Esophagus squamous epithelium (tissue), 5 donors: Measurements from ENCODE around the gene B4GALNT2. TPM values are rescaled to one million over a fixed set of nuclear protein-coding genes. Genes with fewer than 3 reads are reported as not detected.

Experiments used
- DNase-seq: peaks from one replicate; lab custom pipeline; 2025; lab: John Stamatoyannopoulos, UW
- H3K27ac ChIP-seq, 4 donors: fragments of 200-600 bp; sonication (generic); one replicate each; pipeline ENCODE4 v1.5.1; 2016 to 2019; ENCODE audit warnings: mild to moderate bottlenecking in 1 of 4
- H3K27me3 ChIP-seq, 4 donors: fragments of 200-600 bp; sonication (generic); 1 replicate in 3 of 4; 2 replicates in 1 of 4; pipeline versions ENCODE4 v1.5.1 to v1.6.0; 2017 to 2021; ENCODE audit warnings: antibody characterized with exemption in 1 of 4
- H3K36me3 ChIP-seq, 3 donors: fragments of 200-600 bp; sonication (generic); one replicate each; pipeline ENCODE4 v1.5.1; 2016 to 2019
- H3K4me1 ChIP-seq, 3 donors: fragments of 200-600 bp; sonication (generic); one replicate each; pipeline ENCODE4 v1.5.1; 2017 to 2019
- H3K4me3 ChIP-seq, 4 donors: fragments of 200-600 bp; sonication (generic); 1 replicate in 3 of 4; 2 replicates in 1 of 4; pipeline ENCODE4 v1.5.1; 2016 to 2019; ENCODE audit warnings: mild to moderate bottlenecking in 2 of 4, moderate library complexity in 1 of 4
- H3K9me3 ChIP-seq, 3 donors: fragments of 200-600 bp; sonication (generic); one replicate each; pipeline ENCODE4 v1.5.1; 2016 to 2019
- CTCF ChIP-seq, 6 experiments: fragments of 450-650 bp in 4 of 6; fragments of 200-600 bp in 2 of 6; sonication (generic) in 2 of 6; IDR thresholded peaks; one replicate each; pipeline ENCODE4 v1.5.1; 2016 to 2019; ENCODE audit warnings: antibody characterized with exemption in 6 of 6, mild to moderate bottlenecking in 4 of 6, moderate library complexity in 4 of 6
- POLR2A ChIP-seq, 4 donors: fragments of 450-650 bp; IDR thresholded peaks; one replicate each; pipeline ENCODE4 v1.6.1; 2017; ENCODE audit warnings: antibody characterized with exemption in 4 of 4, mild to moderate bottlenecking in 4 of 4, moderate library complexity in 3 of 4
- WGBS, 2 donors: methylation state at CpG; one replicate each; pipeline ENCODE4 v1.1.5; 2018; 5-methylcytosine and 5-hydroxymethylcytosine counted together
- intact Hi-C: fragments of 100-400 bp; cut with DNase I; formaldehyde crosslinking; loops from one replicate; pipeline ENCODE4 v1.15.0; 2022
- total RNA-seq, 4 donors: library from RNA; depleted of rRNA; stranded (reverse); fragments of >200 nt; gene quantifications; one replicate each; pipeline ENCODE4 v1.1.0, GENCODE V29; 2016
- donor health status: DM: yes; HTN: yes; CAD: no.

Gene B4GALNT2
- total RNA-seq, 4 donors from 2014 or later = 0.04 TPM; not detected in 3

- WGBS, 2 donors = 31 to 44% methylated on average over 12 to 14 of the region's 22 CpGs
- intact Hi-C loops = no loop called here
- no peak for DNase-seq
- Histone ChIP-seq H3K36me3 (no peaks in the 10 kb centered on the region), H3K4me1 (peaks cover 0 to 45% (median 11%) of the 10 kb centered on the region in 3 donors), H3K4me3 (peak within 1 kb of the TSS; percentile 25 to 65 (median 46)), H3K9me3 (no peaks in the 10 kb centered on the region), H3K27ac (peak within 1 kb of the TSS; percentile 66 to 85 (median 78)), H3K27me3 (peaks cover 0 to 51% (median 0%) of the 10 kb centered on the region in 4 donors)
- TF ChIP-seq POLR2A (IDR thresholded peaks at IDR 0.05) (peak in 2 of 4 donors; percentile 50 to 80), CTCF (IDR thresholded peaks at IDR 0.05) (no peak)
These were observed 77.8 kb downstream of the B4GALNT2 start, which contains the start of the genes ABI3 and GNGT2 for GRCh38 chr17:49210158-49211029. TSS of gene ABI3 (plus strand) at chr17:49210707. CDS start at chr17:49210725, 18 bp downstream. TSS of gene GNGT2 (minus strand) at chr17:49210574. CDS start at chr17:49207422, 3,152 bp downstream.

- H3K9me3 ChIP-seq = no peaks in the 10 kb centered on the region
- intact Hi-C loops = no loop called here
- peaks cover 0 to 35% (median 0%) of the 10 kb centered on the region in 4 donors for H3K27me3 ChIP-seq
- peaks cover 15 to 72% (median 23%) of the 10 kb centered on the region in 3 donors for H3K4me1 ChIP-seq
- peak overlapping the region in 2 of 4 donors; percentile 46 to 65 for H3K4me3 ChIP-seq
- peak overlapping the region in 1 of 4 donors; percentile 6 for H3K27ac ChIP-seq
- TF ChIP-seq POLR2A (IDR thresholded peaks at IDR 0.05) = no peak
- no peak for TF ChIP-seq CTCF (IDR thresholded peaks at IDR 0.05)
- DNase-seq = no peak
- 29 to 57% methylated on average over 1 to 4 of the region's 5 CpGs for WGBS, 2 donors
- H3K36me3 ChIP-seq = no peaks in the 10 kb centered on the region
These were observed 80.8 kb downstream of the B4GALNT2 start for GRCh38 chr17:49213399-49213798.

- Histone ChIP-seq H3K4me1 (peaks cover 15 to 74% (median 20%) of the 10 kb centered on the region in 3 donors), H3K9me3 (no peaks in the 10 kb centered on the region), H3K36me3 (no peaks in the 10 kb centered on the region), H3K27ac (peak overlapping the region in 3 of 4 donors; percentile 39 to 56 (median 54)), H3K27me3 (peaks cover 0 to 33% (median 0%) of the 10 kb centered on the region in 4 donors), H3K4me3 (peak overlapping the region in 2 of 4 donors; percentile 46 to 65)
- TF ChIP-seq POLR2A (IDR thresholded peaks at IDR 0.05) = no peak
- TF ChIP-seq CTCF (IDR thresholded peaks at IDR 0.05) = no peak
- intact Hi-C loops = no loop called here
- no peak for DNase-seq
- 67 to 73% methylated on average over 2 of the region's 2 CpGs for WGBS, 2 donors
These were observed 81.3 kb downstream of the B4GALNT2 start for GRCh38 chr17:49213847-49214246.

GRCh38 chr17:49214676-49215360 lies 82.2 kb downstream of the B4GALNT2 start:
- H3K4me1 ChIP-seq = peaks cover 12 to 74% (median 15%) of the 10 kb centered on the region in 3 donors
- intact Hi-C loops = no loop called here
- DNase-seq = no peak
- no peak for TF ChIP-seq POLR2A (IDR thresholded peaks at IDR 0.05)
- 40 to 52% methylated on average over 12 of the region's 12 CpGs for whole genome bisulfite sequencing, 2 donors
- H3K9me3 ChIP-seq = no peaks in the 10 kb centered on the region
- H3K27me3 ChIP-seq = peaks cover 0 to 33% (median 0%) of the 10 kb centered on the region in 4 donors
- peak overlapping the region in 2 of 4 donors; percentile 45 to 54 for H3K27ac ChIP-seq
- no peaks in the 10 kb centered on the region for H3K36me3 ChIP-seq
- peak overlapping the region in 1 of 4 donors; percentile 46 for H3K4me3 ChIP-seq

- DNase-seq = no peak
- peaks cover 0 to 36% (median 0%) of the 10 kb centered on the region in 4 donors for H3K27me3 ChIP-seq
- H3K36me3 ChIP-seq = peaks cover 0 to under 1% (median 0%) of the 10 kb centered on the region in 3 donors
- TF ChIP-seq POLR2A (IDR thresholded peaks at IDR 0.05) = no peak
- H3K9me3 ChIP-seq = no peaks in the 10 kb centered on the region
- intact Hi-C loops = no loop called here
- no peak overlapping the region for H3K4me3 ChIP-seq
- WGBS, 2 donors = 66 to 72% methylated on average over 2 to 8 of the region's 13 CpGs
- peaks cover 12 to 72% (median 15%) of the 10 kb centered on the region in 3 donors for H3K4me1 ChIP-seq
- peak overlapping the region in 3 of 4 donors; percentile 45 to 64 (median 63) for H3K27ac ChIP-seq
These were observed 83.9 kb downstream of the B4GALNT2 start for GRCh38 chr17:49216482-49216881.
